Activated effector memory CD4-positive, alpha-beta T cell treated with anti-CD3 and anti-CD28 coated beads, Interleukin-2, amount 50 U/mL, for 16 hours (primary cell): ENCODE data around the gene H2BK1.
A peak's percentile ranks its signal among the peaks of the same experiment; 100 is the strongest.

Experiments
- DNase-seq: peaks from one replicate; pipeline ENCODE4 v3.0.0-alpha.2; 2020

Gene H2BK1

DNA sequence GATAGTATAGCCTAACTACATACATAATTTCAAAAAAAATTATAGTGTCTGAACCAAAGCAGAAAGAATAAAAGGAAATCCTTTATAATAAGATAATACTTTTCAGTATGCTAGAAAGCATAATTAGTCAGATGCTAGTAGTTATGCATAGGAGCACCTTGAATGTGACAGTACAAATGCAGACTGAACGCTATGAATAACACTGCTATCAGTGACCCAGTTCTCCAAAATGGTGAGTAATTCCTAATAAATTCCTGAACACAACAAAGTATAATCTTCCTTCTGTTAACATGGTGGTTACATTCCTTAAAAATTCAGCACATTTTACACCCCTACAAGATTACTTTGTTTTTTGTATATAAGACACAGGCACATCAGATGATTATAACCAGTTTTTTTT, 20.8 kb upstream of the H2BK1 start:
- DNase-seq: no peak

DNA sequence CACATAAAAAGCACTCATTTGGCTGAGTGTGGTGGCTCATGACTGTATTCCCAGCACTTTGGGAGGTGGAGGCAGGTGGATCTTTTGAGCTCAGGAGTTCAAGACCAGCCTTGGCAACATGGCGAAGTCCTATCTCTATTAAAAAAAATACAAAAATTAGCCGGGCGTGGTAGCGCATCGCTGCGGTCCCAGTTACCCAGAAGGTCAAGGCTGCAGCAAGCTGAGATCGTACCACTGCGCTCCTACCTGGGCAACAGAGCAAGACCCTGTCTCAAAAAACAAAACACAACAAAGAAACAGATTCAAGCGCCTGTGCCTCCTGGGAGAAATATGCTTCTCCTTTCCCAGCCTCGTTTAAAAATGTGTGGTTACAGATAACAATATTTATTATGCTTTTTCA, 19.0 kb upstream of the H2BK1 start:
- no peak for DNase-seq

DNA sequence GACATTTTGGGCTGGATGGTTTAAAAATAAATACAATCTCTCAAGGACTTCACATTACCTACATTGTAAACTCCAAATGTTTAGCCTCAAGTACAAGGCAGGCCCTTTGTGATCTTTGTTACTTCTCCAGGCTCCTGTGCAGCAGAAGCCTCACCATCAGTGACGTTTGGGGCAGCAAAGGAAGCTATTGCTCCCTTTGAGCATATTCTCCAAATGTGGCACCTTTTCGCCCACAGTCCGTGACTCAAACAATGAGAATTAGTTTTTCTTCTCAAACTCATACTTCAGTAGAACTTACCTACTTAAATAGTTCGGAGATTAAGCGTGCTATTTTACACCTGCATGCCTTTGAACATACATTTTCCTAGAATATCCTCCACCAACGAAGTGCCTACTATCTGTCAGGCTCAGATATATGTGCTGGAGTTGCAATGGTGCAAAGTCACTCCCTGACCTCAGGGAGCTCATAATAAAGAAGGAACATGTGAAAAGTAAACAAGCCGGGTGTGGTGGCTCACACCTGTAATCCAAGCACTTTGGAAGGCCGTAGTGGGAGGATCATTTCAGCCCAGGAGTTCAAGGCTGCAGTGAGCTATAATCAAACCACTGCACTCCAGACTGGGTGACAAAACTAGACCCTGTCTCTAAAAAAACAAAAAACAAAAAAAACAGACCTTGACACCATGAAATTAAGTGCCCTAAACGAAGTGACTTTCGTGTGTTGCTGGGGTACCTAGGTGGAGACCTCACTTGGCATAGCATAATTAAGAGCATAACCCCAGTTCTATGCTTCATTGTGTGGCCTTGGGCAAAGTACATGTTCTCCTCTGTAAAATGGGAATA, 18.0 kb upstream of the H2BK1 start:
- no peak for DNase-seq

DNA sequence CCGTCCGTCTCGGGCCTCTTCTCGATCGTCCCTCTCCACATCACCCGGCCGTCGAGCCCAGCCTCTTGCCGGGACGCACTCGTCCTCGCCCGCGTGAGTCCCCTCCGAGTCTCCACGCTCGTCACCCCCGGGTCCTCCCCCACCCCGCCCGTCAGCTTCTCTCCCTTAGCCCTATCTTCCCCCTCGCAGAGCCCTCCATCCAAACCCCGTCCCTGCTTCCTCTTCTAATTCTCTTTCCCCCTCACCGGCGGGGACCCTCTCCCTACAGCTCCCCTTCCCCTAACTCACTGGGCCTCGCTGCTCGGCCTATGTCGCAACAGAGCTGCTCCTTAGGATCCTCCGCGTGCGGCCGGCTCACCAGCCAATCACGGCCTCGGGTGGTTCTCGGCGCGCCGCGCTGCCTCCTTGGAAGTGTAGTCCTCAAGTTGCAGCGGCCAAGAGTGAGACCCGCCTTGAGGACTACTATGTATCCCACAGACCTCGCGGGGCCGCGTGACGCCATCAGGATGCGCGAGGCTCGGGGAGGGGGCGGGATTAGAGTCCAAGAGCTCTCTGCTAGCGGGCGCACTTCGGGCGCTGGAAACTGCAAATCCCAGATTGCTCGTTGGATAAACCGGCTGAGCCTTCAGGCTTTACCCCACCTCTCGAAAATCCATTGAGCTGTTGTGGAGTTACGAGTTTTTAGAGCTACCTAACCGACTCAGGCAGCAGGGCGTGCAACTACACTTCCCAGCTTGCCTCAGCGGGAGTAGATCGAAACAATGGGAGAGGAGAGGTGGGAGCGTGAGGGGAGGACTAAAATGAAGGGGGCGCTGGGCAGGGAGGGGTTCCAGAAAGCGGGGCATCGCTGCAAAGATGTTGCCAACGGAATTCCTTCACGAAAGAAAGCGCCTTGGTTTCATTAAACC, 16.8 kb upstream of the H2BK1 start, which contains the start of gene ABCF2:
Gene ABCF2 (minus strand): TSS at position 331 of the 908 bp plus-strand sequence. CDS start 747 bp downstream, outside the sequence.
- DNase-seq: peak; percentile 100

DNA sequence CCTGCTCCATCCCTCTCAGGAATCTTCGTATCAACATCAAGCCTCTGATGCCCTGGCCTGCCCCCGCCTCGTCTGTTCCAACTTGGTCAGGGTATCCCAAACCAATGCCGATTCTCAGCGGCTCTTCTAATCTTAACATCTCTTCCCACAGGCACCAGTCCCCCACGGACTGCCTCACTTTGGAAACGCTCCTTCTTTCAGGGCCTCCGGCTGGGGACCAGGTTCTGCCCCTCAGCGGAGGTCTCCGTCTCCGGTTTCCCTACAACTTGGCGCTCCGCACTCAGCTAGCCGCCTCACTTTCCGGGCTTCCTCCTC, 16.2 kb upstream of the H2BK1 start:
- DNase-seq: no peak

DNA sequence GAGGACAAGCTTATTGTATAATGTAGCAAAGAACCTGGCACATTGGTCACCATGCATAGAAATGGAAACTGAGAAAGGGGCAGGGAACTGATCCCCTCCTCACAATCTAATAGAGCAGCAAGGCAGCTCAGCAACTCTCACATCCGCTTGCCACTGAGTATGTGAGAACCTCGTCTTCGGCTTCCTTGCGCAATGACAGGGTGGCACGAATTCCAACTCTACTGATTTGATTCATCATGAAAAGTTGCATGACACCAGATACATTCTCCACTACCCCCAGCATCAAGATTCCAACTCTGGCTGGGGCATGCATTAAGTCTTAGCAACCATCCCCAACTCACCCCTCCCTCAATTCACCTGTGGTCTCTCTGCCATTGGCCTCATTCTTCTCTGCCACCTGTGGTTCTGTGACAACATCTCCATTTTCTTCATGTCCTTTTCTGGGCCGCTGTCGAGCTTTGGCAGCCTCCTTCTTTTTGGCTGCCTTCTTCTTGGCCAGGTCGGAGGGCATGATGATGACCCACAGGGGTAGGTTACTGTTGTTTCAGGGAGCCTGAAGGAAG, 15.7 kb upstream of the H2BK1 start:
- DNase-seq: no peak

DNA sequence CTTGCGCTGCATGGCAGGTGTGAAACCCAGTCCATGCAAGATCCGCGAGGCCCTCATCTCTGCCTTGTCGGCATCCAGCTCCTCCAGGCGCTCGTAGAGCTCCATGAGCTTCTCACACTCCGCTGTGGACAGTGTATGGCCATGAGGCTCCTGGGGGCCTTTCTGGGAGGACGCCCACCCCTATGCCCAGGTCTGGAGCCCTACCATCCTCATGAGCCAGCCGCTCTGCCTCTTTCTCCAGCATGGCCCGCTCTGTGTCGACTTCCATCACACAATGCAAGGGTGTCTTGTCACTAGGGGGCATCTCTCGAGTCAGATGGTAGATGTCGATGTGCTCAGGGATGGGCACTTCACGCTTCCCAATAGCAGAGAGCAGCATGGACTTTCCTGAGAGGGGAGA, 13.4 kb upstream of the H2BK1 start:
- DNase-seq: no peak

DNA sequence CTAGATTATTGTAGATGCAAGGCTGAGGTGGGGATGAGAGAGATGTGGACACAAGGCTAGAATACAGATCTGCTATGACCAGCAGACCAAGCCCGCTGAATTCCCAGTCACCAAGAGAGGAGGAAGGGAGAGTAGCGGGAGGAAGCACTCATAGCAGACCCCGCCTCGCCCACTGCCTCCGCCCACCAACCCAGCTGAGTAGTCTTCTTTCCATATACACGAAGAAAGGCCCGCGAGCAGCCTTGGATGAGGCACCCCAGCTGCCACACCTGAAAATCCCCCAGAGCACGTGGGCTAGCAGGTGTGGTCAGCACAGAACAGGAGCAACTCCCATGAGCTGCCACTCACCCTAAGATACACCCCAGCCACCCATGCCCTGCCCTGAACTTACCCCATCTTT, 7.9 kb upstream of the H2BK1 start:
- no peak for DNase-seq

DNA sequence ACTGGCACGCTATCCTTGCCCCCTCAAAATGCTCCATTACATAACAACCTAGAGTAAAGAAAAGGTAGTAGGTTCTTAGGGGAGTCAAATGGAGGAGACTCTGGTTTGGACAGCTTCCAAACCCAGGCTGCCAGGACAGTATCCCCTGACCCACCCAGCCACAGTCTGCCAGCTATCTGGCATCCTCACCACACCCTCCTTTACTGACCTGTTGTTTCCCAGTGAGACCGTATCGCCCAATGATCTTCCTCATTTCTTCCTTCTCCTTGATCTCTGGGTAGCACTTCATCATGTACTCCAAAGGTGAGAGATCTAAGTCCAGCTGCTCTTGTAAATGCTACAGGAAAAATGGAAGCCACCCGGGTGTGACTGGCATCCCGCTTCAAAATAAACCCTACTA, 5.1 kb upstream of the H2BK1 start:
- DNase-seq: no peak

DNA sequence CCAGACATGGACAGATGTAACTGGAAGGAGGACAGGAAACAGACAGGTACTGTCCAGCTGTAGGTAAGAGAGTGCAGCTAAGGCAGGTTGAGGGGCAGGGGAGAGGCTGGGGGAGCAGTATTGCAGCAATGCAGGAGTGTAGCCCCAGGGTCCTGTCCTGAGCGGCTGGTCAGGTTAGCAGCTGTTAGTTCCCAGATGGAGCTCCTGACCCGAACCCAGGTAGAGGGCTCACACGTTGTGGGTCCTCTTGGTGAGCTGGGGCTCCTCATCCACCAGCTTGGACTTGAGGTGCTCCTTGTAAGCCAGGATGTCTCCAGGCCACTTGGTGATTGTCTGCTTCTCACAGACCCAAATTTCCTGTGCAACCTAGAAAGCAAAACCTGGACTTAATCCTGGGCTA, 3.5 kb upstream of the H2BK1 start:
- DNase-seq: no peak

DNA sequence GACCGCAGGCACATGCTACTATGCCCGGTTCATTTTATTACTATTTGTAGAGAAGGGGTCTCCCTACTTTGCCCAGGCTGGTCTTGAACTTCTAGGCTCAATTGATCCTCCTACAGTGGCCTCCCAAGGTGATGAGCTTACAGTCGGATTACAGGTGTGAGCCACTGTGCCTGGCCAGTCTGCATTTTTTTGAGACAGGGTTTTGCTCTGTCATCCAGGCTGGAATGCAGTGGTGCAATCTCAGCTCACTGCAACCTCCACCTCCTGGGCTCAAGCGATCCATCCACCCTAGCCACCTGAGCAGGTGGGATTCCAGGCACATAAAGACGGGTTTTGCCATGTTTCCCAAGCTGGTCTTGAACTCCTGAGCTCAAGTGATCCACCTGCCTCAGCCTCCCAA, 2.3 kb upstream of the H2BK1 start:
- DNase-seq: no peak

DNA sequence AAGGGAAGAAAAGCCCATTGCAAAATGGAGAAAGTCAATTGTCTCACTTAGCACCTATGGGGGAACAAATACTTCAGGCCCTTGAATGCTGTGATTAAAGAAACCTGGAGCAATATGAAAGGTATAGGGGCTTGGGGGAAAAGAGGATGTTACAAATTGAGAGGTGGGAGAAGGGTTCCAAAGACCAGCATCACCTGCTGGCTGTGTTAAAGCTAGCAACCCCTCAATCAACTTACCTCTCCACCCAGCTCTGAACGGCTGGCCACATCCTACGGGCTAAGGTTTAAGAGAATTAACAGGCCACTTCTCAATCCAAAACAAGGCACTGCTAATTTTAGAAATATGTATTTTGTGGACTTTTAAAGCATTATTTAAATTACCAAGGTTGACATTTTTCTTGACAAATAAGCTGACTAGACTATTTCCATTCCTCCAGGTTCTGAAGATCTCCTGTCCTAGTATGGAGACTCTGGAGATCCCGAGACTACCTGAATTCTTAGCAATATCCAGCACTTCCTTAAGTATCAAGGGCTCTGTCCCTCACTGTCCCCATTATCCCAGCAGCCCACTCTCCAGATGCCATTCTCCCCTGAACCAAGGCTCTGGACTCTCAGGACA, 976 bp upstream of the H2BK1 start:
- DNase-seq: no peak

DNA sequence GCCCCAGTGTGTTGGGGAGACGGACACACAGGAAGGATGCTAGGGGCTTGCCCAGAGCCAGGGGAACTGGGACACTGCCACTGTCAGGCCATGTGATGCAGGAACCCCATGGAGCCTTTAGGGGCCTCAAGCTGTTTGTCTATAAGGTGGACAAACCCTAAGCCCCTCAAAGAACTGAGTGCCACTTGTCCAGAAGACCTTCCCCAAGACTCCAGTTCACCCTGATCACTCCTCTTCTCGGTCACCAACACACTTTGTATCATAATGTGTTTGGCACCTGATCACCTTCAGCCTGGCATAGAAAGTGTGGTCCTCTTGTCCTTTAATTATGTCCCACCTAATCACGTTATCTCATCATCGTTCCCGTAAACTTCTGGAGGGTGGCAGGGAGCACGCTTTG, 700 bp downstream of the H2BK1 start:
- no peak for DNase-seq

DNA sequence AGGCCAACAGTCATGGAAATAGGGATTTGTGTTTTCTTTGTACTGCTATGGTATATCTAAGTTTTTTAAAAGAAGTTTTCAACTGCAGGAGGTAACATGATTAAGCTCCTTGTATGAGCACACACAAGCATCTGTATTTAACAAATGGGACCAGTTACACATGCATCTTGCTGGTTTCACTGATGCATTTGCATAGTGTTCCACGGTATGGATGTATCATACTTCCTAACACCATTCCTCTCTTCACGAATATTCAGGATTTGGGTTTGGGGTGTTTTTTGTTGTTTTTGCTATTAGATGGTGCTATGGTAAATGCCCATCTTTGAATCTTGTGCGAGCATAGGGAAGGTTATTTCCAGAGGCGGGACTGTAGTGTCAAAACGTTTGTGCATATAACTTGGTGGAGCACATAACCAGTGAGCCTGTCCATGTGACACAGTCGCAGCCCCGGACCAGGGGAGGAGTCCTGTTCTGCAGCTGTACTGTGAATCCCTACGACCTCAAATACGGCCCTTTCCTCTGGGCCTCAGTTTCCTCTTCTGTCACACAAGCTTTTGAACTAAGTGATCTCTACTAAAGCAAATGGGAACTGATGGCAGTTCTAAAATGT, 1.9 kb downstream of the H2BK1 start:
- DNase-seq: no peak

DNA sequence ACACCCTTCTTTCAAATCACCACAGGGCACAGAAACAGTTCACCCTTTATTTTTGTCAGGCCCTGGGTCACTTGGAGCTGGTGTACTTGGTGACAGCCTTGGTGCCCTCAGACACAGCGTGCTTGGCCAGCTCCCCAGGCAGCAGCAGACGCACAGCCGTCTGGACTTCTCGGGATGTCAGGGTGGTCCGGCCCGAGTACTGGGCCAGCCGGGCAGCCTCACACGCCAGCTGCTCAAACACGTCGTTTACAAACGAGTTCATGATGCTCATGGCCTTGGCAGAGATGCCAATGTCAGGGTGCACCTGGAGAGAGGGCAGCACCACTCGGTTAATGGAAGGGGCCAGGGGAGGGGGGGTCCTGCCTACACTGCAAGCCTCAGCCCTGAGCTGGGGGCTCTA, 2.5 kb downstream of the H2BK1 start:
- DNase-seq: no peak

DNA sequence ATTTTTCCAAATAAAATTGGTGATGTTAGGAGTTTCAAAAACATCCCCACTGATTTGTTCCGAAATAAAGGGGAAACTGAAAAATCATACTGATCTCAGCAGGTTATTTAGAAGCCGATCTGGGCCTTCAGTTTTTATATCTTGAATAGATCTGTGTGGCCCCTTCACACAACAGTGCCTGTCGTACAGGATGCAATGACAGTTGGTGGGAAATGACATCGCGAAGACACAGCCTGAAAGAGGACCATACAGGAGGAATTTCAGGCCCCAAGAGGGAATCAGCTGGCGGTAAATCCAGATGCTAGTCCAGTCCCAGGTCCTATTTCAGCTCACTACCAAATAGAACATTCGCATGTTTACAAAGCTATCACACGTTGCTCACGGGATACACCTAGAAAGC, 3.0 kb downstream of the H2BK1 start:
- no peak for DNase-seq

DNA sequence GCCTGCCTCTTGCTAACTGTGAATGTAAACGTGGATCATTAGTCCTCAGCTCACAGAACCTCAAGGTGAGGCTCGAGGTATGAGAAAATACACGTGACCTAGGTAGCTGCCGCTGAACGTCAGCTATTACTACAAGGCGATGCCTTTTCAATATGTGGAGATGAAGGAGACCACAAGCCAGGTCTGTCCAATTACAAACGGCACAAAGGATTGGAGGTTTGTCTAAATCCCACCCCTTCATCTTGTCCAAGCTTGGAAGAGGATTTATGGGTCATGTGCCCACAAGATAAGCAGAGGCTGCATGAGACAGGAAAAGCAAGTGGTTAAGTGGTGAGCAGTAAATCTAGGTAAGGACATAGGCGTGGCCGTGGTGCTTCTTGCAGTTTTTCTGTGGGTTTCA, 3.4 kb downstream of the H2BK1 start:
- no peak for DNase-seq

DNA sequence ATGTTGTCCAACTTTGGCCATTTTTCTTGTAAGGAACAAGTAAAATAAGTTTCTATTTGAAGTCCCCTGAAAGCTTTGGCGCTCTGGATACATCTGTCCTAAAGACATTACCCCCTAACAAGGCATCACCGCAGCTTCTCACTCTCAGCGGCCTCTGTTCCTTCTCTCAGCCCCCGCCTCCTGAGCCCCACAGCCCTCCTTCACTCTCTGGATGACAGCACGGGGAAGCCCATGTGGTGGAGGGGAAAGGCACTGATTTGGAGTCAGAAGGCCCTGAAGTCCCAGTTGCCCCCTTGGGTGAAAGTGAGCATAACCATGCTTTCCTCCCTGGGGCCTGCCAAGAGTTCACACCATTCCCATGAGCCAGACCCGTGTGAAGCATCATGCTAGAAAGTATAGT, 4.6 kb downstream of the H2BK1 start:
- no peak for DNase-seq

DNA sequence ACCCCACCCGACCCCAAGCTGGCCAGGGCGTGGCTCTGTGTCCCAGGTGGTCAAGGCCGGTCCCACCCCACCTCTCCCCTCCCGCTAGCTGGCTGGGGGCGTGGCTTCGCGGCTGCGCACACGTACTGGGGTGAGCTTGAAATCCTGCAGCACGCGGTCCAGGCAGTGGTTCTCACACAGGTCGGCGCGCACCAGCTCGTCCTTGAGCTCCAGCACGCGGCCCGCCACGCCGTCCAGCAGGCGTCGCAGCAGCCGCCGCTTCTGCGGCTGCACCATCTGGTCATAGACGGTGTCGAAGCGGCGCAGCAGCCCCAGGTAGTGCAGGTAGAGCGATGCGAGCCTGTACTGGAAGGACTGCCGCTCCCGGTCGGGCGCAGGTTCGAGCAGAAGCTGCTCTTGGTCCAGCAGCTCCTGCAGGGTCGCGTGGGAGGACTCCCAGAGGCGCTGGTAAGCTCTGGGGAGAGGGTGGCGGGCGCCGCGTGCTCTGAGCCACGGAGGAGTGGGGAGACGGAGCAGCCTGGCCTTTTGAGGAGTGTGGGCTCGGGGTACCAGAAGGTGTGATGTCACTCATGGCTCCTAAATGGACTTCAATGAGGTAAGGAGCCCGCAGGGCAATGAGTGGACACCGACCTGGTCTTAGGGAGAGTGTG, 5.8 kb downstream of the H2BK1 start:
- DNase-seq: no peak

DNA sequence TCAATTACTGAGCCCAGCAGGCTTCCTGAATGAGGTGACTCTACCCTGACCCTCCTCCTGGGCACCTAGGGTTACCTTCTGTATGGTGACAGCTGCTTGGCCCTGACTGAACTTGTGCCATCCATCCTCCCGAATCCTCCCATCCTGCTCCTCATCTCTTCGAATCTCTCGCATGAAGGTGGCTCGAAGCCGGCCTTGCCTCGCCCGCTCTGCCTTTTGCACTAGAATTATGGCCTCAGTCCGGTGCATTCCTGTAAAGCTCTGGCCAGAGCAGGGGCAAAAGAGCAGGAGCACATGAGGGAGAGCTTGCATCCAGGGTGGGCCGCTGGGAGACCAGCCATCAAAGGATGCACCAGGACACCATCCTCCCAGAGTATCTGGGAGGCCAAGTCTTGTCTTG, 7.5 kb downstream of the H2BK1 start:
- no peak for DNase-seq

DNA sequence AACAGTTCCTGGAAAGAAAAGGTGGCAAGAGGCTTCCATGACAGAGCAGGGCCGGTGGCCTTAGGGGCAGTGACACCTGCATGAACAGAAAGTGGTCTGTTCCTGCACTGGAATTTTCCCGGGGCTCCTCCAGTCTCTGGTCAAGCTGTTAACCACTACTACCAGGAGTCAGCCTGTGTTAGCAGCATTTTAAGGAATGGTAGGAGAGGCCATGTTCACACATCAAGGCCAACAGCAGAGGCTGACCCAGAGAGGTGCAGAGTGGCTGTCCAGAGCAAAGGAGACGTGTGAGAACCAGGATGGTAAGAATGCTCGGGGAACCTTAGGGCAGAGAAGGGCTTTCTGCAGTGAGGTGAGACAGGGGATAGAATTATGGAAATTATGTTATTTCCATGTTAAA, 8.5 kb downstream of the H2BK1 start:
- DNase-seq: no peak

DNA sequence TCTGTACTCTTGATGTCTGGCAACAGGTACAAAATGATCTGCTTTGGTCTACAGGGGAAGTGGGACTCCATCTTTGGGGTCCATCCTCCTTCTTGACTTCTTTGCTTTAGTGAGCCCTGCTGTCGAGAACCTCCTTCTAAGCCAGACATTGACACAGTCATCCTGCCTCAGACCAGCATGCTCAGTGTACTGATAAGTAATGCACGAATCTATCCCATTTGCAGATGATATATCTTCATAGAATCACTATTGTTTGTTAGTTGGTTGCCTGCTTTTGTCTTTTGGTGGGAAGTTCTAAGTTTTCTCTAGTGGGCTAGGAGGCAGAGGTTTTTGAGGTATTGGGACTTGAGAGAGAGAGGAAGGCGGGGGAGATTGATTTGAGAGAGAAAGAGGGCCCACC, 8.9 kb downstream of the H2BK1 start:
- DNase-seq: no peak
